Measurements from ENCODE around the gene DCUN1D1. TPM values are rescaled to one million over a fixed set of nuclear protein-coding genes. Genes with fewer than 3 reads are reported as not detected.

Gene DCUN1D1
- total RNA-seq, 1 experiment from 2014 or later, result 8.3 TPM

GRCh38 chr3:182972387-182972786 is 8.0 kb downstream of the DCUN1D1 start:
- no peak for DNase-seq (ENCODE audit: low spot score)

GRCh38 chr3:182971637-182972036 is 8.7 kb downstream of the DCUN1D1 start:
- no peak for DNase-seq (ENCODE audit: low spot score)

GRCh38 chr3:182970811-182971418 is 9.4 kb downstream of the DCUN1D1 start:
- DNase-seq (ENCODE audit: low spot score), result peak; percentile 31

GRCh38 chr3:182969853-182970252 is 10.5 kb downstream of the DCUN1D1 start:
- DNase-seq (ENCODE audit: low spot score), result no peak

- no peak for DNase-seq (ENCODE audit: low spot score)
These were observed 11.1 kb downstream of the DCUN1D1 start for GRCh38 chr3:182969277-182969676.

- no peak for DNase-seq (ENCODE audit: low spot score)
These were observed 12.8 kb downstream of the DCUN1D1 start for GRCh38 chr3:182967218-182968204.

- DNase-seq (ENCODE audit: low spot score), result no peak
These were observed 14.4 kb downstream of the DCUN1D1 start for GRCh38 chr3:182965861-182966366.

GRCh38 chr3:182964179-182964578 is 16.2 kb downstream of the DCUN1D1 start:
- no peak for DNase-seq (ENCODE audit: low spot score)

- no peak for DNase-seq (ENCODE audit: low spot score)
These were observed 18.2 kb downstream of the DCUN1D1 start for GRCh38 chr3:182962166-182962565.

- DNase-seq (ENCODE audit: low spot score), result no peak
These were observed 20.6 kb downstream of the DCUN1D1 start for GRCh38 chr3:182959474-182960350.

- no peak for DNase-seq (ENCODE audit: low spot score)
These were observed 22.6 kb downstream of the DCUN1D1 start for GRCh38 chr3:182957676-182958266.

- DNase-seq (ENCODE audit: low spot score), result no peak
These were observed 23.1 kb downstream of the DCUN1D1 start for GRCh38 chr3:182957226-182957625.

- no peak for DNase-seq (ENCODE audit: low spot score)
These were observed 25.6 kb downstream of the DCUN1D1 start for GRCh38 chr3:182954553-182955235.

- DNase-seq (ENCODE audit: low spot score), result no peak
These were observed 30.6 kb downstream of the DCUN1D1 start for GRCh38 chr3:182949688-182950087.

GRCh38 chr3:182948305-182948704 is 32.0 kb downstream of the DCUN1D1 start:
- no peak for DNase-seq (ENCODE audit: low spot score)

- peak; percentile 59 for DNase-seq (ENCODE audit: low spot score)
These were observed 32.5 kb downstream of the DCUN1D1 start for GRCh38 chr3:182947888-182948287.

- DNase-seq (ENCODE audit: low spot score), result no peak
These were observed 38.6 kb downstream of the DCUN1D1 start for GRCh38 chr3:182941719-182942118.

GRCh38 chr3:182940266-182940808 is 40.0 kb downstream of the DCUN1D1 start:
- no peak for DNase-seq (ENCODE audit: low spot score)

GRCh38 chr3:182937293-182938051 is 42.9 kb downstream of the DCUN1D1 start:
- no peak for DNase-seq (ENCODE audit: low spot score)

GRCh38 chr3:182936918-182937285 is 43.4 kb downstream of the DCUN1D1 start:
- DNase-seq (ENCODE audit: low spot score), result no peak

All from HT-29 (cell line).